ENCODE measurements around the gene RHOB.

GRCh38 chr2:20481798-20482405 is 35.0 kb downstream of the RHOB start:
- TF ChIP-seq CTCF (IDR thresholded peaks at IDR 0.05) (no peak), POLR2A (IDR thresholded peaks at IDR 0.05) (no peak)

Data from prostate gland (tissue), 2 donors.